Stimulated activated CD4-positive, alpha-beta T cell treated with anti-CD3 and anti-CD28 coated beads, Interleukin-2, amount 100 ng/mL, for 4 hours (primary cell): ENCODE data around the gene HOXD9.
A peak's percentile ranks its signal among the peaks of the same experiment; 100 is the strongest.

Source experiments
- DNase-seq: peaks from one replicate; pipeline ENCODE4 v3.0.0-alpha.2; 2020; ENCODE audit warnings: low read depth

HOXD9 gene

GRCh38 chr2:176138923-176139660 lies 16.6 kb downstream of the HOXD9 start:
- DNase-seq = no peak

DNA sequence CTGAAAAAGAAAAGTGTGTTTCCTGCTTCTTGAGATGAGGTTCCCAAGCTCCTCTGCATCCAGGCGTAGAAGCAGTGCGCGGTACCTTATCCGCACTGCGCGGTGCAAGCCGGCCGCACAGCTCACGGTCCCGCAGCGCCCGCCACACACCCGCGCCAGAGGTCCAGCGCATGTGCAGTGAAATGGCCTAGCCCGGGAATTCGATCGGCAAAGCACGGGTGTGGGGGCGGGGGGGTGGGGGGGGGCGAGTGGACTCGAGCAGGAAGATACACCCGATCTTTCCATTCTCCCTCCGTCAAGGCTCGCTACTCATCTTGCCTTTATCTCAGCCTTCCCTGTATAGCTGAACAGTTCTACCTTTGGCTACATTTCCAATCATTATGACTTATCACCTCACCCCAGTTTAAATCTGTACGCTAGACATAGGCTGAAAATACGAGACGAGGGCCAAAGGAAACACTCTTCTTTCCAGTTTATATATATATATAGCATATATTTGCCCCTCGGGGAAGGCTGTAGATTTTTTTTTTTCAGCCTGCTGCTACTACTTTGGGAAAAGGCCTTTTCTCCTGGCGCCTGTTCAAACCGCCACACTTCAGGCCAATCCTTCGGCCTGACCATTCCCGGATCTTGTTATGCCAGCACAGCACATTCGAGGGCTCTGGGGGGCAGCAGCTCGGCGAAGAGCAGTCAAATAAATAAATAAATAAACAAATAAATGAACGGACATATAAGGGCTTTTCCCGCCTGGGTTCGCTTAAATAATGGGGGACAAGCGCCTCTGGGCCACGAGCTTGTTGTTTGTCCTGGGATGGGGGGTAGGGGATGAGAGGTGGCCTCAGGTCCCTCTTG lies 17.4 kb downstream of the HOXD9 start:
- no peak for DNase-seq

- peak; percentile 44 for DNase-seq
These were observed 18.2 kb downstream of the HOXD9 start for GRCh38 chr2:176140513-176141317.

DNA sequence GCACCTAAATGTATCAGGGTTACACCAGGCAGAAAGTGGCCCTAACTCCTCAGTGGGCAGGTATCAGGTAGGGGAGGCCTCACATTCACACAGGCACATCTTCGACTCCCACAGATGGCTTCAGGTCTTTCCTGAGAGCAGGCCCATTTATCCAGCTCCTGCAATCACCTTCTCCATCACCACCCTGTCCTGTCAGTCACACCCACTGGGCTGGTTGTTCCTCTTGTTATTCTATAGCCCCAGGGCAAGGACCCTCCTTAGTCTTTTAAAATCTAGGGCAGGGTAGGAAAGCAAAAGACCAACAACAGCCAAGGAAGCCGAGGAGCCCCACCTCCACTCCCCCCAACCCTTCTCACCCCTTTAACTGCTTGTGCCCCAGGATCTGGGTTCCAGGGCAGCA lies 19.8 kb downstream of the HOXD9 start:
- DNase-seq = no peak

- DNase-seq = no peak
These were observed 22.8 kb downstream of the HOXD9 start for GRCh38 chr2:176145085-176145969.

- DNase-seq = no peak
These were observed 23.6 kb downstream of the HOXD9 start for GRCh38 chr2:176146101-176146500.

DNA sequence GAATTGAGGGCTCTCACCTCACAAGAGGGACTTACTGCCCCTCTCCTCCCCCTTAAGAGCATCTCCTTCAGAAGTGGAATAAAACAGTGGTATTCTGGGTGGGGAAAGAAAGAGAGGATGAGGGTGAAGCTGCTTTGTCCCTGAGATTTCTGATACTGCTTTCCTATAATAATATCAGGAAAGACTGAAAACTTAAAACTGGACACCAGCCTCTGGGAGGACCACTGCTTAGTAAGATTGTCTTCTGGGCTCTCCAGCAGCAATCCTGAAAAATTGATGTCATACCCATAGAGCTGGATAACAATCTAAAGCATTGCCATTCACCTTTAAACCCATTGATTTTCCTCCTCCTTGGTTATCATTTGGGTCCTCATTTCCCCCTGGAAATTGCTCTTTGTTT lies 24.1 kb downstream of the HOXD9 start:
- no peak for DNase-seq

- DNase-seq = no peak
These were observed 24.8 kb downstream of the HOXD9 start for GRCh38 chr2:176147210-176147799.

DNA sequence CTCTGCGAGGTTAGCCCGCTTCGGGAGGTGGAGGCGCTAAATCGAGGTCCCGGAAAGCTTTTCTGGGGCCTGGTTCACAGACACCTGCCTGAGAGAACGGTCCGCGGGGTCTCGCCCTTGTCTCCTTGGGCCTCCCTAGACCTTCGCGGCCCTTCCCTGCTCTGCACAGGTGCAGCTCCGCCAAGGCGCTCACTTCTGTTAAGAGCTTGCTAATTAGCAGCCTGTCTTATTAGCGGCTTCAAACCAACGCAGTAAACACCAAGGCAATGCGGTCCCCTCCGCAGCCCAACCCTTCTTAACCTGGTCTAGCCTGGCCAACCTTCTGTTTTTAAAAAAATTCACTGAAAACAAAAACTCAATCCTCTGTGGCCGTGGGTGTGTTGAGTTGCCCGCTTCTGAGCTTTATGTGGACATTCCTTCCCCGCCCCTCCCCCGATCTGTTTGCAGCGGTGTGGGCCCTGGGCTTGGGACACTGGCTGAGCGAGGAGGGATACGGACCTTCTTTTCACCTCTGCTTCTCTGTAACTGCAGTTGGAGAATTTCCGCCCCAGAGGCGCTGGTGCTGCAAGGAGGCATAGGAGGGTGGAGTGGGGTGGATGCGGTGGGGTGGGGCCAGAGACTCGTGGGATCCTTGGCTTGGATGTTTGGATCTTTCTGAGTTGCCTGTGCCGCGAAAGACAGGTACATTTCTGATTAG lies 25.4 kb downstream of the HOXD9 start:
- DNase-seq = no peak

DNA sequence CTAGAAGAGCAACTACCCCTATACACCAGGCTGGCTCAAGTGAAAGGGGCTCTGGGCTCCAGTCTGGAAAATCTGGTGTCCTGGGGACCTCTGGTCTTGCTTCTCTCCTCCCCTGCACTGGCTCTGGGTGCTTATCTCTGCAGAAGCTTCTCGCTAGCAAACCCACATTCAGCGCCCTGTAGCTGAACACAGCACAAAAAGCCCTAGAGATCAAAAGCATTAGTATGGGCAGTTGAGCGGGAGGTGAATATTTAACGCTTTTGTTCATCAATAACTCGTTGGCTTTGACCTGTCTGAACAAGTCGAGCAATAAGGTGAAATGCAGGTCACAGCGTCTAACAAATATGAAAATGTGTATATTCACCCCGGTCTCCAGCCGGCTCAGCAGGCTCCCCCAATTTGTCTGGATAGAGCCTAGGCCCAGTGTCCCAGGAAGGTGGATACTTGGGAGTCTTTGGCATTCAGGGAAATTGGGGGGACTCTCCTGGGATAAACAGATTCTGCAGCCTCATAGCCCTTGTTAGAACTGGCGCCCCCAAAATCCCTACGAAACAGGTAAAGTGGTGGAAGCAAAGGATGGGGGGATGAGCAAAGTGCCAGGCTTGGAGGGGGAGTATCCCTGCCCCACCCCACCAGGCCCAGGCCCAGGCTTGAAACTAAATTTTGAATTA lies 26.4 kb downstream of the HOXD9 start:
- no peak for DNase-seq

DNA sequence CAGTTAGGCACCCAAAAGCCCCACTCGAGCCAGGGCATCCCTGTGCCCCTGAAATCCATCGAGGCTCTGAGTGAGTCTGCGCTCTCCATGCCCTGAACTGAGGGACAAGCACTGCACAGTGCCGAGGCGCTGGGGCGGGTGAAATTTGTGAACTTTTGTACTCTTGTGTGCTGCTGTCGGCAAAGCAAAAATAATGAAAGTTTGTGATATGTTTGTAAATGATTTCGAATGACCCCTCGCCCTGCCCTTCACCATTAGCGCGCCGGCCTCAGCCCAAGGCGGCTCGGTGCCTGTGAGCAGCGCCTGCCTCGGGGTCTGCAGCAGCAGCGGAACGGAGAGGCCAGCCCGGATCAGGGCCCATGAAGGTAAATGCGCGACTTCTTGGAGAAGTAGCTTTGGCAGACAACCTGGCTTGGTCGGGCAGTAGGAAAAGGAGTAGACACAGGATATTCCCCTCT lies 27.0 kb downstream of the HOXD9 start:
- DNase-seq = no peak

GRCh38 chr2:176149939-176150583 lies 27.5 kb downstream of the HOXD9 start:
- no peak for DNase-seq

DNA sequence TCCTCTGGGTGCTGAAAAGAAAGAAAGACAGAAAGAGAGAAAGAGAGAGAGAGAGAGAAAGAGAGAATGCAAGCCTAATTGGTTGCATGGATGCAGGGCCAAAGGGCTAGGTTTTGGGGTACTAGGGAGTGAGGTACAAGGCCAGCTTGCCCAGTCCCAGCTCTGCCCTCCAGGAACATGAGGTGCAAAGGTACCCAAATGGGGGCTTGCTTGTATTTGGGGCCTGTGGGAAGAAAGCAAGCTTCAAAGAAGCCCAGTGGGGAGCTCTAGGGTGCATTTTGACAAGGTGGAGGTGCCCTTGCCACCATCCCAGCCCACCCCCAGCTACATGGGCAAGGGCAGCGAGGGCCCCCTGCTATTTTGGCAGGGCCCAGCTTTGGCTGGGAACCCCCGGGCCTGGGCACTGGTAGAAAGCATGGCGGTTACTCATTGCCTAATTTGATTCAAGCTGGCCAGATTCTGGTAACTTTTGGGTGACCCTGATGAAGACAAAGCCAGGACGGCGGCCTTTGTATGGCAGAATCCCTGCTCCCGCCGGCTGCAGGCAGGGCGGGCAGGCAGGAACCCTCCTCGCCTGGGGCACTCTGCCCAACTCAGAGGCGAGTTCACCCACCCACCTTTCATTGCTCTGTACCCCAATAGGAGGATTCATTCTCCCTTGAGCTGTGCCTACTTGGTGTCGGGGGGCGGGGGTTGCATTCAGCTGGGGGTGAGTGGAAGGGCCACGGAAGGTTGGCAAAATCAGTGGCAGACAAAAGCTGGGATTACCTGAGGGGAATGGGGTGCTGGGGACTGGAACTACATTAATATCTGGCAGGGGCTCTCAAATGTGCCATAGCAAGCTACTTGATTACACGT lies 28.3 kb downstream of the HOXD9 start:
- no peak for DNase-seq

DNA sequence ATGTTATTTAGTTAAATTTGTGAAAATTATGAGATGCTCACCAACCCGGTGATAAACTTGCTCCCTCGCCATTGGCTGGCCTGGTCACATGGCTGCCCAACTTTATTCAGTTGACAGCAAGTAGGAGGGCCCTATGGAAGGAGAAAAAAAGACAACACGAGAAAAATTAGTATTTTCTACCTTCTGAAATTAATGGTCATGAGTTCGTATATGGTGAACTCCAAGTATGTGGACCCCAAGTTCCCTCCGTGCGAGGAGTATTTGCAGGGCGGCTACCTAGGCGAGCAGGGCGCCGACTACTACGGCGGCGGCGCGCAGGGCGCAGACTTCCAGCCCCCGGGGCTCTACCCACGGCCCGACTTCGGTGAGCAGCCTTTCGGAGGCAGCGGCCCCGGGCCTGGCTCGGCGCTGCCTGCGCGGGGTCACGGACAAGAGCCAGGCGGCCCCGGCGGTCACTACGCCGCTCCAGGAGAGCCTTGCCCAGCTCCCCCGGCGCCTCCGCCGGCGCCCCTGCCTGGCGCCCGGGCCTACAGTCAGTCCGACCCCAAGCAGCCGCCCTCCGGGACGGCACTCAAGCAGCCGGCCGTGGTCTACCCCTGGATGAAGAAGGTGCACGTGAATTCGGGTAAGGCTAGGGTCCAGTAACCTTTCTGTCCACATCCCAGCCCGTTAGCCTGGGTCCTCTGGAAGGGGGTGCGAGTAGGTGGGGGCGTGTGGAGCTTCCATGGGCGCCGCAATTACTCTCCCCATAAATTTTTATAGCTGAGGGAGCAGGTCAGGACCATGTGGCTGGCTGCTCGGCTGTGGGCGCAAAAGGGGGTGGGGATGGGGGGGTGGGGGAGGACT lies 29.1 kb downstream of the HOXD9 start, which contains the start of gene HOXD4:
Gene HOXD4, plus strand, starts transcription at position 109 of the 846 bp plus-strand sequence. Its CDS starts 84 bp downstream, at position 193.
- DNase-seq = no peak

- no peak for DNase-seq
These were observed 30.0 kb downstream of the HOXD9 start for GRCh38 chr2:176152350-176153181.

DNA sequence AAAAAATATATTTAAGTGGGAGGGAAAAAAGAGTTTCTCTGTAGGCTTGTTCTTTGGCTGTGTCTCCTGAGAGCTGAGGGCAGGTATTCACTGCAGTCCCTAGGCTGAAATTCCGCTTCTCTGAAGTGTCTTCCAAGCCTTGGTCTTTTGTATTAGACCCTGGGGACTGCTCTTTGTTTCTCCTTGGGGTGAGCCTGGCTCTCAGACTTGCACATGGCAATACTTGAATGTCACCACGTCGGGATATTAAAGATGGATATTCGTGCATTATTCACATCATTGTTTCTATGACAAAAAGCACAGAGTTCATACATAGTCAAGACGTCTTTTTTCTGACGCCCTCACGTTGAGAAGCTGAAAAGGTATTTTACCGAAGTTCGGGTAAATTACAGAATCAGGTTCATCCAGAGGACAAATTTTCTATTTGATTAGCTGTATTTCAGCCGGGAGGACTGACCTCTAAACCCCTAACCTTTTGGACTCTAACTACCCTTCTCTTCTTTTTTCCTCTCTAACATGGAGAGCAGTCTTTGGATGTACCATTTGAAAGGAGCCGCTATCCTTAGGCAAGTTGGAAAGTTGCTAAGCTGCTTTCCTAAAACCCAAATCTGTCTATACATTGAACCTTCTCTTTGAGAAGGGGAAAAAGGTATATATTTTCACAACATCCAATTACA lies 32.2 kb downstream of the HOXD9 start:
- DNase-seq = no peak
